ENCODE results near the gene GALNT9.

DNA sequence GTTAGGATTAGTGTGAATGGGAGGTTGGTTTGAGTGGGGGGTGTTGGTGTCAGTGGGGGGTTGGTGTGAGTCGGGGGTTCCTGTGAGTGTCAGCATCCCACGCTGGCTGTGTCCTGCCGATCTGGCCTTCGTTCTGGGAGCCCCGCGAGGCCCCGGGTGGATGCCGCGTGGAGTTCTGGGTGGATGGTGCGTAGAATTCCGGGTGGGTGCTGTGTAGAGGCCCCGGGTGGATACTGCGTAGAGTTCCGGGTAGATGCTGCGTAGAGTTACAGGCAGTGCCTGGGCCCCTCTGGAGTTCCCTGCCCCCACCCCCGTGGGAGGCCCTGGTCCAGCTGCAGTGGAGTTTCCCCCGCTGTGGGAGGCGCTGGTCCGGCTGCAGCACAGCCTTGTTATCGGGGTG lies 176.4 kb downstream of the GALNT9 start:
- no peak for TF ChIP-seq ZNF565 (CRISPR knock-in tag; conservative IDR thresholded peaks at IDR 0.05; ENCODE audit: low read depth)
- TF ChIP-seq ZFP30 (CRISPR knock-in tag; IDR thresholded peaks at IDR 0.05): no peak
- TF ChIP-seq, protein P1, sequence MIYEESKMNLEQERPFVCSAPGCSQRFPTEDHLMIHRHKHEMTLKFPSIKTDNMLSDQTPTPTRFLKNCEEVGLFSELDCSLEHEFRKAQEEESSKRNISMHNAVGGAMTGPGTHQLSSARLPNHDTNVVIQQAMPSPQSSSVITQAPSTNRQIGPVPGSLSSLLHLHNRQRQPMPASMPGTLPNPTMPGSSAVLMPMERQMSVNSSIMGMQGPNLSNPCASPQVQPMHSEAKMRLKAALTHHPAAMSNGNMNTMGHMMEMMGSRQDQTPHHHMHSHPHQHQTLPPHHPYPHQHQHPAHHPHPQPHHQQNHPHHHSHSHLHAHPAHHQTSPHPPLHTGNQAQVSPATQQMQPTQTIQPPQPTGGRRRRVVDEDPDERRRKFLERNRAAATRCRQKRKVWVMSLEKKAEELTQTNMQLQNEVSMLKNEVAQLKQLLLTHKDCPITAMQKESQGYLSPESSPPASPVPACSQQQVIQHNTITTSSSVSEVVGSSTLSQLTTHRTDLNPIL (CRISPR knock-in tag; IDR thresholded peaks at IDR 0.05; ENCODE audit: low read depth): no peak
- TF ChIP-seq, protein P2, sequence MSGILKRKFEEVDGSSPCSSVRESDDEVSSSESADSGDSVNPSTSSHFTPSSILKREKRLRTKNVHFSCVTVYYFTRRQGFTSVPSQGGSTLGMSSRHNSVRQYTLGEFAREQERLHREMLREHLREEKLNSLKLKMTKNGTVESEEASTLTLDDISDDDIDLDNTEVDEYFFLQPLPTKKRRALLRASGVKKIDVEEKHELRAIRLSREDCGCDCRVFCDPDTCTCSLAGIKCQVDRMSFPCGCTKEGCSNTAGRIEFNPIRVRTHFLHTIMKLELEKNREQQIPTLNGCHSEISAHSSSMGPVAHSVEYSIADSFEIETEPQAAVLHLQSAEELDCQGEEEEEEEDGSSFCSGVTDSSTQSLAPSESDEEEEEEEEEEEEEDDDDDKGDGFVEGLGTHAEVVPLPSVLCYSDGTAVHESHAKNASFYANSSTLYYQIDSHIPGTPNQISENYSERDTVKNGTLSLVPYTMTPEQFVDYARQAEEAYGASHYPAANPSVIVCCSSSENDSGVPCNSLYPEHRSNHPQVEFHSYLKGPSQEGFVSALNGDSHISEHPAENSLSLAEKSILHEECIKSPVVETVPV (CRISPR knock-in tag; IDR thresholded peaks at IDR 0.05): no peak
- no peak for TF ChIP-seq ZFP3 (CRISPR knock-in tag; IDR thresholded peaks at IDR 0.05)
- TF ChIP-seq PPARA (CRISPR knock-in tag; IDR thresholded peaks at IDR 0.05; ENCODE audit: borderline replicate concordance): no peak
- TF ChIP-seq ZNF70 (CRISPR knock-in tag; IDR thresholded peaks at IDR 0.05): no peak
- TF ChIP-seq, protein P3, sequence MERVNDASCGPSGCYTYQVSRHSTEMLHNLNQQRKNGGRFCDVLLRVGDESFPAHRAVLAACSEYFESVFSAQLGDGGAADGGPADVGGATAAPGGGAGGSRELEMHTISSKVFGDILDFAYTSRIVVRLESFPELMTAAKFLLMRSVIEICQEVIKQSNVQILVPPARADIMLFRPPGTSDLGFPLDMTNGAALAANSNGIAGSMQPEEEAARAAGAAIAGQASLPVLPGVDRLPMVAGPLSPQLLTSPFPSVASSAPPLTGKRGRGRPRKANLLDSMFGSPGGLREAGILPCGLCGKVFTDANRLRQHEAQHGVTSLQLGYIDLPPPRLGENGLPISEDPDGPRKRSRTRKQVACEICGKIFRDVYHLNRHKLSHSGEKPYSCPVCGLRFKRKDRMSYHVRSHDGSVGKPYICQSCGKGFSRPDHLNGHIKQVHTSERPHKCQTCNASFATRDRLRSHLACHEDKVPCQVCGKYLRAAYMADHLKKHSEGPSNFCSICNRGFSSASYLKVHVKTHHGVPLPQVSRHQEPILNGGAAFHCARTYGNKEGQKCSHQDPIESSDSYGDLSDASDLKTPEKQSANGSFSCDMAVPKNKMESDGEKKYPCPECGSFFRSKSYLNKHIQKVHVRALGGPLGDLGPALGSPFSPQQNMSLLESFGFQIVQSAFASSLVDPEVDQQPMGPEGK (CRISPR knock-in tag; IDR thresholded peaks at IDR 0.05; ENCODE audit: borderline replicate concordance): no peak
- no peak for TF ChIP-seq ZC3H10 (CRISPR knock-in tag; IDR thresholded peaks at IDR 0.05)
- no peak for TF ChIP-seq SNAI2 (CRISPR knock-in tag; IDR thresholded peaks at IDR 0.05)
- TF ChIP-seq TOX (CRISPR knock-in tag; IDR thresholded peaks at IDR 0.05; ENCODE audit: borderline replicate concordance): no peak
- no peak for TF ChIP-seq TCF4 (CRISPR knock-in tag; IDR thresholded peaks at IDR 0.05; ENCODE audit: borderline replicate concordance)
- TF ChIP-seq RARB (CRISPR knock-in tag; IDR thresholded peaks at IDR 0.05): no peak
- TF ChIP-seq, protein P4, sequence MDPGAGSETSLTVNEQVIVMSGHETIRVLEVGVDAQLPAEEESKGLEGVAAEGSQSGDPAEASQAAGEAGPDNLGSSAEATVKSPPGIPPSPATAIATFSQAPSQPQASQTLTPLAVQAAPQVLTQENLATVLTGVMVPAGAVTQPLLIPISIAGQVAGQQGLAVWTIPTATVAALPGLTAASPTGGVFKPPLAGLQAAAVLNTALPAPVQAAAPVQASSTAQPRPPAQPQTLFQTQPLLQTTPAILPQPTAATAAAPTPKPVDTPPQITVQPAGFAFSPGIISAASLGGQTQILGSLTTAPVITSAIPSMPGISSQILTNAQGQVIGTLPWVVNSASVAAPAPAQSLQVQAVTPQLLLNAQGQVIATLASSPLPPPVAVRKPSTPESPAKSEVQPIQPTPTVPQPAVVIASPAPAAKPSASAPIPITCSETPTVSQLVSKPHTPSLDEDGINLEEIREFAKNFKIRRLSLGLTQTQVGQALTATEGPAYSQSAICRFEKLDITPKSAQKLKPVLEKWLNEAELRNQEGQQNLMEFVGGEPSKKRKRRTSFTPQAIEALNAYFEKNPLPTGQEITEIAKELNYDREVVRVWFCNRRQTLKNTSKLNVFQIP (CRISPR knock-in tag; IDR thresholded peaks at IDR 0.05; ENCODE audit: borderline replicate concordance, low read depth): no peak
